HCT116 (cell line): ENCODE results near the gene NUDT13. TPM values are rescaled to one million over a fixed set of nuclear protein-coding genes. Genes with fewer than 3 reads are reported as not detected.

Source experiments
- CBX3 ChIP-seq: IDR thresholded peaks from 2 replicates; pipeline ENCODE4 v1.6.1; 2012; ENCODE audit warnings: low read depth
- CEBPB ChIP-seq: IDR thresholded peaks from 2 replicates; pipeline ENCODE4 v1.6.1; 2012; ENCODE audit warnings: low read depth
- ELF1 ChIP-seq: IDR thresholded peaks from 2 replicates; pipeline ENCODE4 v1.6.1; 2012; ENCODE audit warnings: low read depth, borderline replicate concordance
- EZH2 ChIP-seq: fragments of 200-600 bp; sonication (generic); IDR thresholded peaks from 2 replicates; pipeline ENCODE4 v1.6.1; 2017; ENCODE audit warnings: antibody characterized with exemption, mixed run types
- FOSL1 ChIP-seq: IDR thresholded peaks from 2 replicates; pipeline ENCODE4 v1.6.1; 2012; ENCODE audit warnings: low read depth
- JUND ChIP-seq: IDR thresholded peaks from 2 replicates; pipeline ENCODE4 v1.6.1; 2012
- POLR2AphosphoS5 ChIP-seq: IDR thresholded peaks from 2 replicates; pipeline ENCODE4 v1.6.1; 2011; ENCODE audit warnings: mild to moderate bottlenecking, low read depth, low read length, moderate library complexity
- RAD21 ChIP-seq: IDR thresholded peaks from 2 replicates; pipeline ENCODE4 v1.6.1; 2012; ENCODE audit warnings: low read depth, mild to moderate bottlenecking
- TCF7L2 ChIP-seq: IDR thresholded peaks from 2 replicates; pipeline ENCODE4 v1.7.0; 2011; ENCODE audit warnings: borderline replicate concordance, inconsistent platforms; ENCODE audit not compliant: insufficient read depth, insufficient read length; ENCODE audit errors: extremely low read depth
- total RNA-seq: library from RNA; stranded (reverse); gene quantifications from one replicate; pipeline ENCODE4 v1.2.1, GENCODE V29; 2021; ENCODE audit not compliant: unreplicated experiment
- TF ChIP-seq, protein P1 (sequence below): IDR thresholded peaks from 2 replicates; pipeline ENCODE4 v1.6.1; 2012; ENCODE audit warnings: low read depth

Gene NUDT13
- total RNA-seq, 1 experiment from 2014 or later: 1.2 TPM

DNA sequence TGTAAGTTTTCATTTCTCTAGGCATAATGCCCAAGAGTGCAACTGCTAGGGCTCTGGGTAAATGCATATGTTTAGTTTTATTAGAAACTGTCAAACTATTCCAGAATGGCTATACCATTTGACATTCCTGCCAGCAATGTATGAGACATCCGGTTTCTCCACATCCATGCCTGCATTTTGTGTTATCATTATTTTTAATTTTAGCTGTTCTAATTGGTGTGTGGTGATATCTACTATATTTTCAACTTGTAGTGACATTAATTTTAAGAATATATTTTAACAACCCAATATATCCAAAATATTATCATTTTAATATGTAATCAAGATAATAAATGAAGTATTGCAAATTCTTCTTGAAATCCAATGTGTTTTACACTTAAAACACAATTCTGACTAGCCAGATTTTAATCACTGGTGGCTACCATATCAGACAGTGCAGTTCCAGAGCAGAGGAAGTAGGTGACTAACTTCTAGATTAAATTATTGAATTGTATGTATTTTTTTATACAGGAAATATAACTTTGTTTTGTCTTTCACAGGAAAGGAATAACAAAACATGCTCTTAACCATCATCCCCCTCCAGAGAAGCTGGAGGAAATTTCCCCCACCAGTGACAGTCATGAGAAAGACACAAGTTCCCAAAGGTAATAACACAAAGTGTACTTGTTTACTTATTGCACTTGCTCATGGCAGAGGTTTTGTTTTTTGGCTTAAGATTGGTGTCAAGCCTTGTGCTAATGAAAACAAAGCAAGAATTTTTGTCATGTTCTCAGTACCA lies 64.1 kb downstream of the NUDT13 start (continued):
- TF ChIP-seq, protein P1, sequence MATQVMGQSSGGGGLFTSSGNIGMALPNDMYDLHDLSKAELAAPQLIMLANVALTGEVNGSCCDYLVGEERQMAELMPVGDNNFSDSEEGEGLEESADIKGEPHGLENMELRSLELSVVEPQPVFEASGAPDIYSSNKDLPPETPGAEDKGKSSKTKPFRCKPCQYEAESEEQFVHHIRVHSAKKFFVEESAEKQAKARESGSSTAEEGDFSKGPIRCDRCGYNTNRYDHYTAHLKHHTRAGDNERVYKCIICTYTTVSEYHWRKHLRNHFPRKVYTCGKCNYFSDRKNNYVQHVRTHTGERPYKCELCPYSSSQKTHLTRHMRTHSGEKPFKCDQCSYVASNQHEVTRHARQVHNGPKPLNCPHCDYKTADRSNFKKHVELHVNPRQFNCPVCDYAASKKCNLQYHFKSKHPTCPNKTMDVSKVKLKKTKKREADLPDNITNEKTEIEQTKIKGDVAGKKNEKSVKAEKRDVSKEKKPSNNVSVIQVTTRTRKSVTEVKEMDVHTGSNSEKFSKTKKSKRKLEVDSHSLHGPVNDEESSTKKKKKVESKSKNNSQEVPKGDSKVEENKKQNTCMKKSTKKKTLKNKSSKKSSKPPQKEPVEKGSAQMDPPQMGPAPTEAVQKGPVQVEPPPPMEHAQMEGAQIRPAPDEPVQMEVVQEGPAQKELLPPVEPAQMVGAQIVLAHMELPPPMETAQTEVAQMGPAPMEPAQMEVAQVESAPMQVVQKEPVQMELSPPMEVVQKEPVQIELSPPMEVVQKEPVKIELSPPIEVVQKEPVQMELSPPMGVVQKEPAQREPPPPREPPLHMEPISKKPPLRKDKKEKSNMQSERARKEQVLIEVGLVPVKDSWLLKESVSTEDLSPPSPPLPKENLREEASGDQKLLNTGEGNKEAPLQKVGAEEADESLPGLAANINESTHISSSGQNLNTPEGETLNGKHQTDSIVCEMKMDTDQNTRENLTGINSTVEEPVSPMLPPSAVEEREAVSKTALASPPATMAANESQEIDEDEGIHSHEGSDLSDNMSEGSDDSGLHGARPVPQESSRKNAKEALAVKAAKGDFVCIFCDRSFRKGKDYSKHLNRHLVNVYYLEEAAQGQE: no peak
- TF ChIP-seq POLR2AphosphoS5: no peak
- no peak for TF ChIP-seq RAD21
- no peak for TF ChIP-seq CBX3
- TF ChIP-seq EZH2: no peak
- no peak for TF ChIP-seq FOSL1
- TF ChIP-seq ELF1: no peak
- TF ChIP-seq TCF7L2: no peak
- TF ChIP-seq JUND: no peak
- TF ChIP-seq CEBPB: no peak

Other genes with a start within 250 kb of the NUDT13 start
- gene OIT3, start 216.7 kb upstream of the NUDT13 start, total RNA-seq: not detected
- gene PLA2G12B, start 155.6 kb upstream of the NUDT13 start, total RNA-seq: not detected
- 49.7 TPM for gene P4HA1, start 13.6 kb upstream of the NUDT13 start, total RNA-seq
- 25.4 TPM for gene ECD, start 57.6 kb downstream of the NUDT13 start, total RNA-seq
- 17.5 TPM for gene FAM149B1, start 57.7 kb downstream of the NUDT13 start, total RNA-seq
- 40.3 TPM for gene DNAJC9, start 136.8 kb downstream of the NUDT13 start, total RNA-seq
- 122 TPM for gene MRPS16, start 142.2 kb downstream of the NUDT13 start, total RNA-seq
- 2.9 TPM for gene CFAP70, start 248.4 kb downstream of the NUDT13 start, total RNA-seq